LNCaP clone FGC (cell line): ENCODE data around the gene DECR2.

ENCODE experiments used
- DNase-seq: peaks from one replicate; pipeline ENCODE4 v3.0.0-alpha.2; 2011; ENCODE audit warnings: low read depth
- H3K4me3 ChIP-seq: 2 replicates; pipeline ENCODE4 v1.5.1; 2011; ENCODE audit warnings: mild to moderate bottlenecking, low read depth, low read length, control low read depth
- CTCF ChIP-seq: IDR thresholded peaks from 2 replicates; pipeline ENCODE4 v1.5.1; 2012; ENCODE audit warnings: mild to moderate bottlenecking; ENCODE audit not compliant: control insufficient read depth, insufficient read depth; ENCODE audit errors: extremely low read depth

Gene DECR2

GRCh38 chr16:401468-402348 lies at the start of gene DECR2:
DECR2 (plus strand) TSS chr16:401885; CDS start chr16:401964, 79 bp downstream.
- peak; percentile 52 for TF ChIP-seq CTCF
- DNase-seq = no peak
- H3K4me3 ChIP-seq = peak within 1 kb of the TSS; percentile 87

- H3K4me3 ChIP-seq = peak within 1 kb of the TSS; percentile 73
- peak; percentile 70 for TF ChIP-seq CTCF
- peak; percentile 75 for DNase-seq
These were observed 48.9 kb upstream of the DECR2 start, which contains the start of gene AXIN1 for GRCh38 chr16:352547-353403. AXIN1 (minus strand) TSS chr16:352723; CDS start chr16:347025, 5,698 bp downstream.

- peak overlapping the region; percentile 48 for H3K4me3 ChIP-seq
- no peak for TF ChIP-seq CTCF
- no peak for DNase-seq
These were observed 48.0 kb upstream of the DECR2 start for GRCh38 chr16:353404-354290.

- no peak for DNase-seq
- no peak overlapping the region for H3K4me3 ChIP-seq
- no peak for TF ChIP-seq CTCF
These were observed 47.3 kb upstream of the DECR2 start for GRCh38 chr16:354291-354881.

- H3K4me3 ChIP-seq = no peak overlapping the region
- TF ChIP-seq CTCF = no peak
These were observed 46.7 kb upstream of the DECR2 start for GRCh38 chr16:354971-355461.

GRCh38 chr16:356741-357140 lies 44.9 kb upstream of the DECR2 start:
- no peak for TF ChIP-seq CTCF
- H3K4me3 ChIP-seq = no peak overlapping the region
- no peak for DNase-seq

More at GRCh38 chr16:354971-355461, 46.7 kb upstream of the DECR2 start:
- no peak for DNase-seq
